ENCODE measurements around the gene AP5Z1.

DNA sequence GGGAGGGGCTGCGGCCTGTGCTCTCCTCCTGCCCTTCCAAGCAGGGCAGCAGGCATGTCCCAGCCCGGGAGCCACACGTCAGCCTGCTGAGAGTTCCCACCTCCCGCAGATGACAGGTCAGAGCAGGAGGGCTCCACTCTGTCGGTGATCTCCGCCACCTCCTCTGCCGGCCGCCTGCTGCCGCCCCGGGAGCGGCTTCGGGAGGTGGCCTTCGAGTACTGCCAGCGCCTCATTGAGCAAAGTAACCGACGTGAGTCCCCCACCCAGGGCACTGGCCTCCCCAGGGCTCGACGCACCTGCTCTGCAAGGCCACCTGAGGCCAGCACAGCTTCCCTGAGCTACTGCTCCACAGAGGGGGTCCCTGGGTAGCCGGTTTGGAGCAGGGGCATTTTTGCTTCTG lies 9.4 kb downstream of the AP5Z1 start:
- TF ChIP-seq, protein P1, sequence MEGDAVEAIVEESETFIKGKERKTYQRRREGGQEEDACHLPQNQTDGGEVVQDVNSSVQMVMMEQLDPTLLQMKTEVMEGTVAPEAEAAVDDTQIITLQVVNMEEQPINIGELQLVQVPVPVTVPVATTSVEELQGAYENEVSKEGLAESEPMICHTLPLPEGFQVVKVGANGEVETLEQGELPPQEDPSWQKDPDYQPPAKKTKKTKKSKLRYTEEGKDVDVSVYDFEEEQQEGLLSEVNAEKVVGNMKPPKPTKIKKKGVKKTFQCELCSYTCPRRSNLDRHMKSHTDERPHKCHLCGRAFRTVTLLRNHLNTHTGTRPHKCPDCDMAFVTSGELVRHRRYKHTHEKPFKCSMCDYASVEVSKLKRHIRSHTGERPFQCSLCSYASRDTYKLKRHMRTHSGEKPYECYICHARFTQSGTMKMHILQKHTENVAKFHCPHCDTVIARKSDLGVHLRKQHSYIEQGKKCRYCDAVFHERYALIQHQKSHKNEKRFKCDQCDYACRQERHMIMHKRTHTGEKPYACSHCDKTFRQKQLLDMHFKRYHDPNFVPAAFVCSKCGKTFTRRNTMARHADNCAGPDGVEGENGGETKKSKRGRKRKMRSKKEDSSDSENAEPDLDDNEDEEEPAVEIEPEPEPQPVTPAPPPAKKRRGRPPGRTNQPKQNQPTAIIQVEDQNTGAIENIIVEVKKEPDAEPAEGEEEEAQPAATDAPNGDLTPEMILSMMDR (conservative IDR thresholded peaks at IDR 0.05 in 1 of 2, IDR thresholded peaks at IDR 0.05 in 1 of 2; ENCODE audit: extremely low read depth in 1 of 2, insufficient read depth in 1 of 2, low read depth in 1 of 2, low read length in 2 of 2), result no peak
- TF ChIP-seq EZH2 (IDR thresholded peaks at IDR 0.05; ENCODE audit: borderline replicate concordance, low read length), result no peak
